Measurements from ENCODE around the gene SLC4A4. TPM values are rescaled to one million over a fixed set of nuclear protein-coding genes. Genes with fewer than 3 reads are reported as not detected.

SLC4A4 gene
- total and polyA plus RNA-seq, 2 of the 8 experiments (the other 6 are each of a cell fraction or from before 2014, with no cell fraction given): 0.67 to 2.8 TPM

- Histone ChIP-seq H3K79me1 (ENCODE audit: low read depth, low read length) (no peaks in the 10 kb centered on the region), H3K79me2 (ENCODE audit: control insufficient read depth in 1 of 2, insufficient read depth in 2 of 2, low read length in 2 of 2) (no peaks in the 10 kb centered on the region), H3K4me2 (ENCODE audit: insufficient read depth in 1 of 2, low read depth in 2 of 2, low read length in 2 of 2) (no peak overlapping the region), H3K14ac (ENCODE audit: insufficient read length) (no peak overlapping the region), H3K4me1 (replicated peaks in 1 of 4; ENCODE audit: control insufficient read depth in 3 of 4, insufficient read depth in 4 of 4, low read length in 3 of 4) (no peaks in the 10 kb centered on the region), H3K56ac (replicated peaks; ENCODE audit: insufficient read length, low read depth, low read length) (no peak overlapping the region), H3K9me3 (ENCODE audit: insufficient read depth in 2 of 2, low read depth in 1 of 2, low read length in 1 of 2) (no peaks in the 10 kb centered on the region), H3K18ac (ENCODE audit: extremely low read depth, low read length) (no peak overlapping the region), H3K9ac (replicated peaks in 1 of 4; ENCODE audit: extremely low read depth in 1 of 4, low read depth in 3 of 4, low read length in 3 of 4) (no peak overlapping the region), H3K23me2 (ENCODE audit: low read depth, low read length) (no peaks in the 10 kb centered on the region), H2BK20ac (ENCODE audit: low read length) (no peak overlapping the region), H3K36me3 (ENCODE audit: control insufficient read depth in 2 of 4, insufficient read depth in 4 of 4, low read length in 3 of 4) (no peaks in the 10 kb centered on the region), H3K4me3 (ENCODE audit: extremely low read depth in 1 of 4, insufficient read depth in 2 of 4, low read depth in 3 of 4, low read length in 4 of 4) (no peak overlapping the region), H3K27ac (ENCODE audit: low read depth, low read length) (no peak overlapping the region), H4K8ac (ENCODE audit: extremely low read depth, insufficient read depth, low read length) (no peak overlapping the region), H2BK15ac (ENCODE audit: low read length) (no peak overlapping the region), H2AK5ac (ENCODE audit: low read depth, low read length) (no peak overlapping the region), H3K27me3 (replicated peaks in 1 of 4; ENCODE audit: control insufficient read depth in 3 of 4, extremely low read depth in 1 of 4, insufficient read depth in 3 of 4, low read length in 3 of 4) (no peaks in the 10 kb centered on the region), H2AFZ (ENCODE audit: low read length) (no peak overlapping the region), H4K91ac (replicated peaks; ENCODE audit: insufficient read length, low read length) (no peak overlapping the region), H2BK12ac (ENCODE audit: low read depth, low read length) (no peak overlapping the region), H4K5ac (ENCODE audit: insufficient read length, low read depth, low read length) (no peak overlapping the region), H2BK5ac (ENCODE audit: low read depth, low read length) (no peak overlapping the region), H2BK120ac (replicated peaks; ENCODE audit: low read depth, low read length) (no peak overlapping the region), H3K23ac (ENCODE audit: insufficient read length) (no peak overlapping the region), H4K20me1 (replicated peaks in 1 of 2; ENCODE audit: control insufficient read depth in 1 of 2, insufficient read depth in 2 of 2, low read length in 2 of 2) (no peaks in the 10 kb centered on the region), H3K4ac (replicated peaks; ENCODE audit: insufficient read length, low read depth, low read length) (no peak overlapping the region)
- POLR2A ChIA-PET (ENCODE audit: partially characterized antibody): no interaction called here
- no peak for DNase-seq (ENCODE audit: low read depth in 1 of 2, low spot score in 2 of 2)
- CTCF ChIA-PET (ENCODE audit: partially characterized antibody): no interaction called here
- WGBS, 2 experiments (ENCODE audit: extremely low coverage in 1 of 2, insufficient coverage in 1 of 2, insufficient read length in 1 of 2, insufficient replicate concordance in 2 of 2, low coverage in 1 of 2, low lambda C conversion rate in 2 of 2, missing lambda C conversion rate in 1 of 2): 96% methylated on average over 6 of the region's 6 CpGs; no CpG with 5 or more reads in 1 of the 2 experiments
- FAIRE-seq: no peak
- no peak for TF ChIP-seq CREB1 (IDR thresholded peaks at IDR 0.05)
These were observed 18.3 kb downstream of the SLC4A4 start for GRCh38 chr4:71356924-71357663.

Data from H1 (cell line).